Measurements from ENCODE around the gene BZW2. TPM values are rescaled to one million over a fixed set of nuclear protein-coding genes. Genes with fewer than 3 reads are reported as not detected.

Gene BZW2
- 57.7 TPM for total RNA-seq

GRCh38 chr7:16645593-16646471 lies at the start of gene BZW2, which contains the start of gene ANKMY2:
BZW2 (plus strand) TSS chr7:16646181; CDS start chr7:16665444, 19,263 bp downstream.
ANKMY2 (minus strand) TSS chr7:16645754; CDS start chr7:16645573, 181 bp downstream.

GRCh38 chr7:16753102-16753931 lies 107.3 kb downstream of the BZW2 start, which contains the start of gene TSPAN13:
TSPAN13 (plus strand) TSS chr7:16753755; CDS start chr7:16753968, 213 bp downstream.

Other genes with a start within 250 kb of the BZW2 start
- 11.8 TPM for gene CRPPA, start 224.6 kb upstream of the BZW2 start, total RNA-seq
- 9.7 TPM for gene SOSTDC1, start 180.4 kb upstream of the BZW2 start, total RNA-seq
- gene LRRC72, start 119.4 kb upstream of the BZW2 start, total RNA-seq, result not detected
- gene ANKMY2, start 427 bp upstream of the BZW2 start, total RNA-seq, result 65.5 TPM
- gene TSPAN13, start 107.6 kb downstream of the BZW2 start, total RNA-seq, result 111 TPM
- 0.46 TPM for gene AGR2, start 158.8 kb downstream of the BZW2 start, total RNA-seq
- gene AGR3, start 235.8 kb downstream of the BZW2 start, total RNA-seq, result not detected

All from diencephalon (tissue), 1 donor.